ENCODE data around the gene PDSS2. TPM values are rescaled to one million over a fixed set of nuclear protein-coding genes. Genes with fewer than 3 reads are reported as not detected.
A peak's percentile ranks its signal among the peaks of the same experiment; 100 is the strongest.

The PDSS2 gene
- total RNA-seq, 1 donor, result 12.3 TPM

- Histone ChIP-seq H4K20me1 (ENCODE audit: insufficient read depth, low read length) (peaks cover 6% of the 10 kb centered on the region), H3K9me3 (ENCODE audit: low read depth, low read length) (no peaks in the 10 kb centered on the region), H3K4me1 (ENCODE audit: insufficient read depth, low read length) (peaks cover 21% of the 10 kb centered on the region), H3K4me2 (ENCODE audit: insufficient read depth, low read length) (no peak overlapping the region), H3K36me3 (ENCODE audit: insufficient read depth, low read length) (no peaks in the 10 kb centered on the region), H3K27ac (ENCODE audit: low read depth, low read length) (no peak overlapping the region), H2AFZ (ENCODE audit: low read length) (no peak overlapping the region), H3K79me2 (ENCODE audit: insufficient read depth, low read length) (no peaks in the 10 kb centered on the region), H3K4me3 (ENCODE audit: insufficient read depth, low read length) (no peak overlapping the region), H3K27me3 (ENCODE audit: insufficient read depth, low read length) (peaks cover 15% of the 10 kb centered on the region)
- no peak for DNase-seq (ENCODE audit: insufficient read length, low spot score, missing footprints)
- no peak for TF ChIP-seq CTCF (IDR thresholded peaks at IDR 0.05; ENCODE audit: extremely low read depth, low read depth, low read length)
These were observed 37.7 kb upstream of the PDSS2 start for GRCh38 chr6:107496892-107497684.

GRCh38 chr6:107495971-107496370 lies 36.6 kb upstream of the PDSS2 start:
- Histone ChIP-seq H3K27me3 (ENCODE audit: insufficient read depth, low read length) (peaks cover 26% of the 10 kb centered on the region), H3K9me3 (ENCODE audit: low read depth, low read length) (no peaks in the 10 kb centered on the region), H3K4me1 (ENCODE audit: insufficient read depth, low read length) (peaks cover 29% of the 10 kb centered on the region), H3K79me2 (ENCODE audit: insufficient read depth, low read length) (no peaks in the 10 kb centered on the region), H4K20me1 (ENCODE audit: insufficient read depth, low read length) (peaks cover 7% of the 10 kb centered on the region), H2AFZ (ENCODE audit: low read length) (no peak overlapping the region), H3K27ac (ENCODE audit: low read depth, low read length) (no peak overlapping the region), H3K4me3 (ENCODE audit: insufficient read depth, low read length) (no peak overlapping the region), H3K36me3 (ENCODE audit: insufficient read depth, low read length) (no peaks in the 10 kb centered on the region), H3K4me2 (ENCODE audit: insufficient read depth, low read length) (no peak overlapping the region)
- no peak for DNase-seq (ENCODE audit: insufficient read length, low spot score, missing footprints)
- TF ChIP-seq CTCF (IDR thresholded peaks at IDR 0.05; ENCODE audit: extremely low read depth, low read depth, low read length), result no peak

- peak overlapping the region; percentile 71 for H3K4me2 ChIP-seq (ENCODE audit: insufficient read depth, low read length)
These were observed 35.9 kb upstream of the PDSS2 start for GRCh38 chr6:107495196-107495643.

More at GRCh38 chr6:107495196-107495643, 35.9 kb upstream of the PDSS2 start:
- peak overlapping the region; percentile 73 for H2AFZ ChIP-seq (ENCODE audit: low read length)
- peaks cover 34% of the 10 kb centered on the region for H3K4me1 ChIP-seq (ENCODE audit: insufficient read depth, low read length)
- peak overlapping the region; percentile 30 for H3K27ac ChIP-seq (ENCODE audit: low read depth, low read length)
- H3K36me3 ChIP-seq (ENCODE audit: insufficient read depth, low read length), result no peaks in the 10 kb centered on the region
- H3K4me3 ChIP-seq (ENCODE audit: insufficient read depth, low read length), result peak overlapping the region; percentile 53
- peaks cover 7% of the 10 kb centered on the region for H4K20me1 ChIP-seq (ENCODE audit: insufficient read depth, low read length)
- peak; percentile 69 for DNase-seq (ENCODE audit: insufficient read length, low spot score, missing footprints)
- H3K9me3 ChIP-seq (ENCODE audit: low read depth, low read length), result no peaks in the 10 kb centered on the region
- TF ChIP-seq CTCF (IDR thresholded peaks at IDR 0.05; ENCODE audit: extremely low read depth, low read depth, low read length), result no peak
- H3K79me2 ChIP-seq (ENCODE audit: insufficient read depth, low read length), result no peaks in the 10 kb centered on the region
- peaks cover 32% of the 10 kb centered on the region for H3K27me3 ChIP-seq (ENCODE audit: insufficient read depth, low read length)
